ENCODE data around the gene WDR46. TPM values are rescaled to one million over a fixed set of nuclear protein-coding genes. Genes with fewer than 3 reads are reported as not detected.
"Not testable (repeated sequence)": the region's sequence is repeated elsewhere in the genome, so short reads cannot be mapped to it uniquely, and the experiment has no call there.

WDR46 gene
- total RNA-seq, 1 experiment from 2014 or later, result 57.0 TPM

GRCh38 chr6:33286946-33287914, 1.8 kb downstream of the WDR46 start:
- CTCF ChIA-PET, result interaction anchor here (1.0 kb wide), 1 partner anchor 10 kb away, joined by 4 read pairs; the partner anchor contains the start of gene B3GALT4
- intact Hi-C loops (cut with micrococcal nuclease), result no loop called here
- no TSS peak for BruUV-seq (replicated peaks)
- POLR2A ChIA-PET, result interaction anchor here (2.6 to 7.1 kb wide), 5 partner anchors 8 to 38 kb away, joined by 21 to 148 read pairs (median 30); partner anchors contain the start of genes B3GALT4, RPS18, TAPBP and VPS52
- Mint-ChIP-seq H3K4me1 (ENCODE audit: insufficient read depth, unreplicated experiment) (peaks cover 24% of the 10 kb centered on the region), H3K9me3 (ENCODE audit: unreplicated experiment) (no peaks in the 10 kb centered on the region), H3K36me3 (ENCODE audit: insufficient read depth, unreplicated experiment) (peaks cover 81% of the 10 kb centered on the region), H3K27ac (ENCODE audit: low read depth, unreplicated experiment) (no peak overlapping the region), H3K27me3 (ENCODE audit: insufficient read depth, unreplicated experiment) (no peaks in the 10 kb centered on the region), H3K4me3 (ENCODE audit: unreplicated experiment) (peak overlapping the region; percentile 88)
- DNase-seq (ENCODE audit: unreplicated experiment), result no peak
- TF ChIP-seq CTCF (IDR thresholded peaks at IDR 0.05; ENCODE audit: unreplicated experiment), result no peak

GRCh38 chr6:33285214-33285613, 3.8 kb downstream of the WDR46 start:
- intact Hi-C loops (cut with micrococcal nuclease); BruUV-seq (replicated peaks); CTCF ChIA-PET; H3K4me3 Mint-ChIP-seq (ENCODE audit: unreplicated experiment); H3K27ac Mint-ChIP-seq (ENCODE audit: low read depth, unreplicated experiment); H3K9me3 Mint-ChIP-seq (ENCODE audit: unreplicated experiment); H3K27me3 Mint-ChIP-seq (ENCODE audit: insufficient read depth, unreplicated experiment); DNase-seq (ENCODE audit: unreplicated experiment); POLR2A ChIA-PET: not testable (repeated sequence)
- Mint-ChIP-seq H3K4me1 (ENCODE audit: insufficient read depth, unreplicated experiment) (peaks cover 13% of the 10 kb centered on the region), H3K36me3 (ENCODE audit: insufficient read depth, unreplicated experiment) (peaks cover 79% of the 10 kb centered on the region)

GRCh38 chr6:33280539-33280938, 8.5 kb downstream of the WDR46 start:
- ChIA-PET CTCF (interaction anchor here (1.0 kb wide), 1 partner anchor 110 kb away, joined by 3 read pairs; no protein-coding TSS in a partner anchor), POLR2A (interaction anchor here (0.8 to 5.6 kb wide), 5 partner anchors 8 to 19 kb away, joined by 3 to 73 read pairs (median 8); partner anchors contain the start of genes PFDN6, RGL2, RPS18 and VPS52)
- Mint-ChIP-seq H3K27ac (ENCODE audit: low read depth, unreplicated experiment) (no peak overlapping the region), H3K4me1 (ENCODE audit: insufficient read depth, unreplicated experiment) (peaks cover 13% of the 10 kb centered on the region), H3K27me3 (ENCODE audit: insufficient read depth, unreplicated experiment) (no peaks in the 10 kb centered on the region), H3K4me3 (ENCODE audit: unreplicated experiment) (no peak overlapping the region), H3K9me3 (ENCODE audit: unreplicated experiment) (no peaks in the 10 kb centered on the region), H3K36me3 (ENCODE audit: insufficient read depth, unreplicated experiment) (peaks cover 61% of the 10 kb centered on the region)
- BruUV-seq (replicated peaks), result no TSS peak
- no peak for TF ChIP-seq CTCF (IDR thresholded peaks at IDR 0.05; ENCODE audit: unreplicated experiment)
- no peak for DNase-seq (ENCODE audit: unreplicated experiment)
- intact Hi-C loops (cut with micrococcal nuclease), result loop anchor here (1.0 to 5.0 kb wide), 2 partner anchors 67 to 127 kb away; no protein-coding TSS in a partner anchor

- H3K4me1 Mint-ChIP-seq (ENCODE audit: insufficient read depth, unreplicated experiment), result peaks cover 15% of the 10 kb centered on the region
- CTCF ChIA-PET, result interaction anchor here (0.6 to 0.7 kb wide), 4 partner anchors 9 to 130 kb away, joined by 3 to 4 read pairs (median 3); partner anchors contain the start of gene WDR46
- BruUV-seq (replicated peaks), result no TSS peak
- peak; percentile 74 for DNase-seq (ENCODE audit: unreplicated experiment)
- peaks cover 61% of the 10 kb centered on the region for H3K36me3 Mint-ChIP-seq (ENCODE audit: insufficient read depth, unreplicated experiment)
- H3K9me3 Mint-ChIP-seq (ENCODE audit: unreplicated experiment), result no peaks in the 10 kb centered on the region
- H3K4me3 Mint-ChIP-seq (ENCODE audit: unreplicated experiment), result no peak overlapping the region
- H3K27ac Mint-ChIP-seq (ENCODE audit: low read depth, unreplicated experiment), result no peak overlapping the region
- intact Hi-C loops (cut with micrococcal nuclease), result loop anchor here (1.0 to 5.0 kb wide), 3 partner anchors 19 to 127 kb away; partner anchors contain the start of gene RGL2
- peak; percentile 72 for TF ChIP-seq CTCF (IDR thresholded peaks at IDR 0.05; ENCODE audit: unreplicated experiment)
- POLR2A ChIA-PET, result interaction anchor here (0.7 to 5.6 kb wide), 6 partner anchors 8 to 308 kb away, joined by 3 to 73 read pairs (median 8); partner anchors contain the start of genes PFDN6, RPS18, VPS52 and WDR46
- H3K27me3 Mint-ChIP-seq (ENCODE audit: insufficient read depth, unreplicated experiment), result no peaks in the 10 kb centered on the region
Observed at GRCh38 chr6:33279971-33280511, 9.0 kb downstream of the WDR46 start.
